Adrenal gland (tissue), 12 donors: ENCODE data around the gene ESYT2. TPM values are rescaled to one million over a fixed set of nuclear protein-coding genes. Genes with fewer than 3 reads are reported as not detected.

ENCODE experiments used
- DNase-seq, 7 donors: peaks; one replicate each; pipeline ENCODE4 v3.0.0-alpha.2; 2019 to 2020
- H3K27ac ChIP-seq, 5 donors: fragments of 200-600 bp; sonication (generic) in 4 of 5; 1 replicate in 3 of 5; 2 replicates in 2 of 5; pipeline versions ENCODE4 v1.5.1 to v1.8.0; 2016 to 2020; ENCODE audit warnings: mild to moderate bottlenecking in 1 of 5
- H3K27me3 ChIP-seq: fragments of 200-600 bp; 2 replicates; pipeline ENCODE4 v1.8.0; 2021
- H3K36me3 ChIP-seq, 2 donors: fragments of 200-600 bp; replicated peaks in 1 of 2; 1 replicate in 1 of 2; 2 replicates in 1 of 2; pipeline versions ENCODE4 v1.5.1 to v1.8.0; 2018 to 2022
- H3K4me1 ChIP-seq, 2 donors: fragments of 200-600 bp; replicated peaks in 1 of 2; 1 replicate in 1 of 2; 2 replicates in 1 of 2; pipeline versions ENCODE4 v1.5.1 to v1.8.0; 2018 to 2021
- H3K4me3 ChIP-seq, 4 donors: fragments of 200-600 bp; sonication (generic) in 3 of 4; one replicate each; pipeline ENCODE4 v1.5.1; 2016 to 2018
- H3K9me3 ChIP-seq, 3 donors: fragments of 200-600 bp; sonication (generic) in 1 of 3; replicated peaks in 1 of 3; 1 replicate in 2 of 3; 2 replicates in 1 of 3; pipeline versions ENCODE4 v1.5.1 to v1.8.0; 2016 to 2021
- CTCF ChIP-seq, 6 experiments: fragments of 450-650 bp in 4 of 6; fragments of 200-600 bp in 2 of 6; sonication (generic) in 1 of 6; IDR thresholded peaks; 1 replicate in 5 of 6; 2 replicates in 1 of 6; pipeline versions ENCODE4 v1.5.1 to v1.8.0; 2016 to 2021; ENCODE audit warnings: antibody characterized with exemption in 6 of 6, mild to moderate bottlenecking in 2 of 6, moderate library complexity in 1 of 6
- POLR2A ChIP-seq, 2 donors: fragments of 450-650 bp; IDR thresholded peaks; one replicate each; pipeline ENCODE4 v1.6.1; 2017; ENCODE audit warnings: antibody characterized with exemption in 2 of 2, mild to moderate bottlenecking in 2 of 2, moderate library complexity in 1 of 2
- WGBS, 4 donors: extraction: QIAGEN DNeasy Blood & Tissue Kit in 2 of 4; methylation state at CpG; one replicate each; pipeline versions ENCODE4 v1.1.5 to v1.1.7; 2013 to 2017; 5-methylcytosine and 5-hydroxymethylcytosine counted together
- intact Hi-C, 2 donors: fragments of 100-400 bp; cut with DNase I; formaldehyde crosslinking; loops; one replicate each; pipeline versions ENCODE4 v1.14.1 to v1.15.0; 2022 to 2023
- polyA plus RNA-seq, 3 donors: library from polyadenylated mRNA; stranded (reverse); fragments of 200-250 nt in 2 of 3; fragments of 350-450 nt in 1 of 3; fragmentation: Illumina TruSeq in 1 of 3; extraction: RNeasy Lipid Tissue Mini Kit (QIAGEN cat#74804) in 1 of 3; gene quantifications; one replicate each; pipeline ENCODE4 v1.2.3, GENCODE V29; 2013 to 2014
- total RNA-seq, 9 donors: library from RNA; depleted of rRNA in 4 of 9; stranded (reverse); fragments of >200 nt in 4 of 9; fragments of 120-200 nt in 1 of 9; fragmentation: NEBNext Ultra II Directional in 1 of 9; extraction: Animal tissue kit (Norgen Biotek cat#: 25700) in 1 of 9; gene quantifications; one replicate each; pipeline versions ENCODE4 v1.1.0 to v1.2.4, GENCODE V29; 2013 to 2023
- donor health status: healthy with polysubstance abuse.
- donor health status: Bipolar disorder and iron deficiency.
- donor health status: DM: yes; HTN: yes; CAD: no.
- donor health status: DM: no; HTN: no; CAD: no.
- donor health status: DM: no; HTN: no; CAD: no.
- donor health status: DM: yes; HTN: yes; CAD: no.

ESYT2 gene
- total and polyA plus RNA-seq, 12 donors, result 16.8 to 104 (median 77.5) TPM

- no peak overlapping the region for H3K4me3 ChIP-seq
- peaks cover 0 to under 1% of the 10 kb centered on the region in 2 donors for H3K4me1 ChIP-seq
- intact Hi-C loops, result no loop called here
- TF ChIP-seq POLR2A (IDR thresholded peaks at IDR 0.05) (no peak), CTCF (IDR thresholded peaks at IDR 0.05) (no peak)
- H3K9me3 ChIP-seq, result no peaks in the 10 kb centered on the region
- no peak for DNase-seq
- WGBS, 4 donors, result 89 to 95% (median 91%) methylated on average over 11 of the region's 11 CpGs
- no peak overlapping the region for H3K27ac ChIP-seq
- H3K36me3 ChIP-seq, result peaks cover 0 to 3% of the 10 kb centered on the region in 2 donors
- no peaks in the 10 kb centered on the region for H3K27me3 ChIP-seq
These were observed 56.4 kb downstream of the ESYT2 start for GRCh38 chr7:158772916-158773315.

DNA sequence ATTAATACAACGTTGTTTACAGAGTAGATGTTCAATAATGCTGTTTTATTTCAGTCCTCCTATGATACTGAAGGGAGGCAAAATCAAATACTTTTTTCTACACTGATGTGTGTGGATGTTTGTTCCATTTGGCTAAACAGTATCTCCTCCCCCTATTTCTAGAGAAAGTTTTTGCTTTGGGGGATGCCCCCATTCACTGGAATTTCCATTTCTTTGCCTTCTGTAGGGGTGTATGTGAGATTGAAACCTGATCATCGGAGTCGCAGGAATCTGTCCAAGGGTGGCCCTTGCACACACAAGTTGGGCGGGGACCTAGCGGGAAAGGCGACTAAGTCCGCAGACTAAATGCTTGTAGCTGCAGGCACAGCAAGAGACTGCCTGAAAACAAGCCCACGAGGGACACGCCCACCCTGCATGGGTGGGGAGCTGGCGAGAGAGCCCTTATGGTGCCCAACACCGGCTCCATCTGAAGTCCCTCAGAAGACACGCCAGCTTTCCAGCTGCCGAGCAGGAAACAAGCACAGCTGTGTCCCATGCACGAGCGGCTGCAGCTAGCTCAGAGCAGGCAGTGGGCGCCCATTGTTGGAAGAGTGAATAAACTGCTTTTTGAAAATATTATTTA is 58.0 kb downstream of the ESYT2 start:
- Histone ChIP-seq H3K9me3 (no peaks in the 10 kb centered on the region), H3K4me1 (no peaks in the 10 kb centered on the region), H3K4me3 (no peak overlapping the region), H3K36me3 (peaks cover 0 to 18% of the 10 kb centered on the region in 2 donors), H3K27me3 (no peaks in the 10 kb centered on the region), H3K27ac (no peak overlapping the region)
- TF ChIP-seq POLR2A (IDR thresholded peaks at IDR 0.05), result no peak
- no peak for TF ChIP-seq CTCF (IDR thresholded peaks at IDR 0.05)
- 94 to 96% (median 95%) methylated on average over 13 to 16 of the region's 16 CpGs for WGBS, 4 donors
- intact Hi-C loops, result no loop called here
- DNase-seq, result no peak

DNA sequence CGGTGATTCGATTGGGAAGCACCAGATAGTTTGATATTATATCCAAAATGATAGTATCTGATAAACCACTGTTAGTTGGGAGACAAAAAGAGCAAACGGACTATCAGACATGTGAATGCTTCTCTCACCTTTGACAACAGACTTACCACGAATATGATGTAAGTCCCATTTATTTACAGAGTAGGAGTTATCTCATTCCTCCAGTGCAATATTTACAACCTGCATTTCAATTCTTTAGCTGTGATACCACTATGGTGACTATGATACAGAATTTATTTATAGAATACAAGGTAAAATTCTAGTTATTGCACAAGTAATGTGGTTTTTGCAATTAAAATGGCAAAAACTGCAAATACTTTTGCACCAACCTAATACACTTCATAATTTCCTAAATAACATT is 61.6 kb downstream of the ESYT2 start:
- peaks cover 0 to 33% of the 10 kb centered on the region in 2 donors for H3K36me3 ChIP-seq
- H3K27ac ChIP-seq, result no peak overlapping the region
- H3K27me3 ChIP-seq, result no peaks in the 10 kb centered on the region
- no peak for DNase-seq
- TF ChIP-seq POLR2A (IDR thresholded peaks at IDR 0.05) (no peak), CTCF (IDR thresholded peaks at IDR 0.05) (no peak)
- H3K4me3 ChIP-seq, result no peak overlapping the region
- H3K9me3 ChIP-seq, result no peaks in the 10 kb centered on the region
- H3K4me1 ChIP-seq, result no peaks in the 10 kb centered on the region
- intact Hi-C loops, result no loop called here
- 78 to 92% (median 88%) methylated on average over 4 of the region's 4 CpGs for WGBS, 4 donors

DNA sequence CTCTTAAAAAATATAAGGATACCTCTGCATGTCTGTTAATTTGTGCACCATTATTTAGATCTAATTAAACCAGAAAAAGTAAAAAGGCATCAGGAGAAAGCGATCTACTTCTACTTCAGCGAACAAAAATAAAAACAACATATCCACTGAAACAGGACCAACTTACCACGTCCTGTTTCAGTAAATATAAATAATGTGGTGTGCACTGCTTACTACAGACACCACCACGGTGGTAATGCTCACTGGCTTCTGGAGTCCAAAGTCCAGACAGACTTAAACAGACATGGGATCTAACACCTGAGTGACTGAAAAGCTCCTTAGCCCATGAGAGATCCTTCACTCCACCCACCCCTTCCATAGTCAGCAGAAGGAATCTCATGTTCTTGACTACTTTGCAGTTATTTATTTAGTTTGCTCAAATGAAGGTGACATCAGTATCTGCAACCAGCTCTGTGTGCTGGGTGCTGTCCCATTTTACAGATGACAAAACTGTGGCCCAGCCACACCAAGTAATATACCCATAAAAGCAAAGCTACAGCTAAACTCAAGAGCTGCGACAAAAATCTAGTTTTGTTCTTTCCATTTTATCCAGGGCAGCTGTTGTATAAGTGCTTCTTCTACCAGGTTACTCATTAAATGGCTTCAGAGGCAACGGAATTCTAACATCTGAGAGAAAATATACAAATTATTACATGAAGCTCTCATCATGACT is 62.6 kb downstream of the ESYT2 start:
- Histone ChIP-seq H3K36me3 (peaks cover 0 to 37% of the 10 kb centered on the region in 2 donors), H3K27ac (no peak overlapping the region), H3K27me3 (no peaks in the 10 kb centered on the region), H3K4me1 (no peaks in the 10 kb centered on the region), H3K9me3 (no peaks in the 10 kb centered on the region), H3K4me3 (no peak overlapping the region)
- 90 to 94% (median 94%) methylated on average over 6 of the region's 6 CpGs for WGBS, 4 donors
- no peak for DNase-seq
- TF ChIP-seq POLR2A (IDR thresholded peaks at IDR 0.05), result no peak
- no peak for TF ChIP-seq CTCF (IDR thresholded peaks at IDR 0.05)
- intact Hi-C loops, result no loop called here
